Coronary artery (tissue), 2 donors: ENCODE results near the gene DYNC2H1.
"Not testable (repeated sequence)": the region's sequence is repeated elsewhere in the genome, so short reads cannot be mapped to it uniquely, and the experiment has no call there.

Source experiments
- DNase-seq: peaks from one replicate; pipeline ENCODE4 v3.0.0-alpha.2; 2017; ENCODE audit warnings: low spot score
- H3K27ac ChIP-seq, 2 donors: fragments of 200-600 bp; sonication (generic); one replicate each; pipeline ENCODE4 v1.5.1; 2016 to 2019
- H3K4me3 ChIP-seq: fragments of 200-600 bp; sonication (generic); 2 replicates; pipeline ENCODE4 v1.5.1; 2016; ENCODE audit warnings: mild to moderate bottlenecking, moderate library complexity
- TF ChIP-seq, protein P1 (sequence below): fragments of 200-600 bp; sonication (generic); IDR thresholded peaks from one replicate; pipeline ENCODE4 v1.5.1; 2019; ENCODE audit warnings: antibody characterized with exemption

DYNC2H1 gene

DNA sequence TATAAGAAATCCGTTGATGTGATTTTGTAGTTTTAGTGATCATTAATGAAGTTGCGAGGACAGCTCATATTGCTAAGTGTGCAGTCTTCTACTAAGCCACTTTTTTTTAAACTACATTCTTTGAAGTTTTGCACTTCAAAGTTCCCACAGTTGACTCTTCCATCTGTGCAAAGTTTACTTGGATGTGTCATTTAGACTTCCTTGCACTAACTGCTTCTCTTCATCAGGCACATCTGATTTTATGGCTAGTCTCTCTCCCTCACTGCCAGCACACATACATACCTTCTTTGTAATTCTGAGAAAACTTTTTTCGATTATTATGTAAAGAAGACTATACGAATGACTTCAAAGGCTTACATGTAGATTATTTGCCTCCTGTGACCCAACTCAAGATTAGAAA lies 250.0 kb downstream of the DYNC2H1 start:
- TF ChIP-seq, protein P1, sequence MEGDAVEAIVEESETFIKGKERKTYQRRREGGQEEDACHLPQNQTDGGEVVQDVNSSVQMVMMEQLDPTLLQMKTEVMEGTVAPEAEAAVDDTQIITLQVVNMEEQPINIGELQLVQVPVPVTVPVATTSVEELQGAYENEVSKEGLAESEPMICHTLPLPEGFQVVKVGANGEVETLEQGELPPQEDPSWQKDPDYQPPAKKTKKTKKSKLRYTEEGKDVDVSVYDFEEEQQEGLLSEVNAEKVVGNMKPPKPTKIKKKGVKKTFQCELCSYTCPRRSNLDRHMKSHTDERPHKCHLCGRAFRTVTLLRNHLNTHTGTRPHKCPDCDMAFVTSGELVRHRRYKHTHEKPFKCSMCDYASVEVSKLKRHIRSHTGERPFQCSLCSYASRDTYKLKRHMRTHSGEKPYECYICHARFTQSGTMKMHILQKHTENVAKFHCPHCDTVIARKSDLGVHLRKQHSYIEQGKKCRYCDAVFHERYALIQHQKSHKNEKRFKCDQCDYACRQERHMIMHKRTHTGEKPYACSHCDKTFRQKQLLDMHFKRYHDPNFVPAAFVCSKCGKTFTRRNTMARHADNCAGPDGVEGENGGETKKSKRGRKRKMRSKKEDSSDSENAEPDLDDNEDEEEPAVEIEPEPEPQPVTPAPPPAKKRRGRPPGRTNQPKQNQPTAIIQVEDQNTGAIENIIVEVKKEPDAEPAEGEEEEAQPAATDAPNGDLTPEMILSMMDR: no peak
- Histone ChIP-seq H3K4me3 (no peak overlapping the region), H3K27ac (no peak overlapping the region)
- DNase-seq: no peak

DNA sequence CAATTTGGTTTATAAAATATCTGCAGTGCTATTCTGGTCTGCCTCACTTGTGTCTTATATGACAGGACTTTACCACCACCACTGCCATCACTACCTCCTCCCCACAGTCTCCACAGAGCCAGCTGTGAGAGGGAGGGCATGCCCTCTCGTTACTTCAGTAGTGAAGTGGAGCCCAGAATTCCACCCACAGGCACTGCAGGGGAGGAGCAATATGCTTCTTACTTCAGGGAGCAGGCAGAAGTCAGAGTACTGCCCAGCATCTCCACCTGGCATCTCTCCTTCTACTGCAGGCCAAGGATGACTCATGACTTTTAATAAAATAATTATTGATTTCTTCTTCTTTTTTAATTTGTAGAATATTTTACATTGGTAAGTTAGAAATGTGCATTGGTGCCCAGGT lies 255.5 kb downstream of the DYNC2H1 start:
- no peak for DNase-seq

DNA sequence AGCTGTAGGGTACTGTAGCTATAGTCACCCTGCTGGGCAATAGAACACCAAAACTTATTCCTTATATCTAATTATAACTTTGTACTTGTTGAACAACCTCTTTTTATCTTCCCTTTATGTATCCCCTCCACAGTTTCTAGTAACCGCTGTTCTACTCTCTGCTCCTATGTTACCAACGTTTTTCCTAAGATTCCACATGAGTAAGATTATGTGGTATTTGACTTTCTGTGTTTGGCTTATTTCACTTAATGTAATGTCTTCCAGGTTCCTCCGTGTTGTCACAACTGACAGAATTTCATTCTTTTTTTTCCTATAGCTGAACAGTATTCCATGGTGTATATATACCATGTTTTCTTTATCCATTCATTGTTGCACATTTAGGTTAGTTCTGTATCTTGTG lies 258.4 kb downstream of the DYNC2H1 start:
- Histone ChIP-seq H3K27ac (no peak overlapping the region), H3K4me3 (no peak overlapping the region)
- no peak for DNase-seq
- TF ChIP-seq, protein P1: no peak

More for the DNA sequence above, 255.5 kb downstream of the DYNC2H1 start:
- Histone ChIP-seq H3K27ac (no peak overlapping the region), H3K4me3 (no peak overlapping the region)
- TF ChIP-seq, protein P1: no peak

DNA sequence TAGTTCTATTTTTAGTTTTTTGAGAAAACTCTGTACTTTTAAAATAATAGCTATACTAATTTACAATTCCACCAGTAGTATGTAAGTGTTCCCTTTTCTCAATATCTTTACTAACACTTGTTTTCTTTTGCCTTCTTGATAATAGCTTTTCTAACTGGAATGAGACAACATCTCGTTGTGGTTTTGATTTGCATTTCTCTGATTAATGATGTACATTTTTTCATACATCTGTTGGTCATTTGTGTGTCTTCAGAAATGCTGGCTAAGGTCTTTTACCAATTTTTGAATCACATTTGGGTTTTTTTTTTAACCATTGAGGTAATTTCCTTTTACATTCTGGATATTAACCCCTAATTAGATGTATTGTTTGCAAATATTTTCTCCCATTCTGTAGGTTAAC lies 258.9 kb downstream of the DYNC2H1 start:
- H3K27ac ChIP-seq: no peak overlapping the region
- no peak for DNase-seq
- TF ChIP-seq, protein P1: no peak
- no peak overlapping the region for H3K4me3 ChIP-seq

DNA sequence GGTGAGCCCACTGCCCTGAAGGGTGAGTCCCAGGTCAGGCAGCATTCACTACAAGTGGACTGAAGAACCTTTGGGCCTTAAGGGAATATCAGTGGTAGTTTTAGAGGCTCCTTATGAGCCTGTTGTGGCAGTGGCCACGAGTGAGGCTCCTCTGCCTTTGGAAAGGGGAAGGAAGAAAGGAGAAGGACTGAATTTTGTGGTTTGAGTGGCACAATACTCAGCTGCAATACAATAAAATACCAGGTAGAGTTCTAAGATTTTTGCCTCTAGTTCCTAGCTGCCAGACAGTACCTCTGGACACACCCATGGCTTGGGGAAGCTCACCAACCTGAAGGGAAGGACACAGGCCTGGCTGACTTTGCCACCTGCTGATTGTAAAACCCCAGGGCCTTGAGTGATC lies 260.9 kb downstream of the DYNC2H1 start:
- DNase-seq: no peak
- Histone ChIP-seq H3K27ac (no peak overlapping the region), H3K4me3 (no peak overlapping the region)
- TF ChIP-seq, protein P1: no peak

DNA sequence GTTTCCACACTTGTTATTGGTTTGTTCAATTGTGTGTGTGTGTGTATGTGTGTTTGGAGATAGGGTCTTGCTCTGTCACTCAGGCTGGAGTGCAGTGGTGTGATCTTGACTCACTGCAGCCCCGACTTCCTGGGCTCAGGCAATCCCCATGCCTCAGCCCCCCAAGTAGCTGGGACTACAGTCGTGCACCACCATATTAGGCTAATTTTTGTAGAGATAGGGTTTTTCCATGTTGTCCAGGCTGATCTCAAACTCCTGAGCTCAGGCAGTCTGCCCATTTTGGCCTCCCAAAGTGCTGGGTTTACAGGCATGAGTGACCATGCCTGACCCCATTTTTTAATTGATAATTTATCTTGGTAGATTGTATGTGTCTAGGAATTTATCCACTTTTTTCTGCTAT lies 263.7 kb downstream of the DYNC2H1 start:
- DNase-seq: no peak
- Histone ChIP-seq H3K4me3 (no peak overlapping the region), H3K27ac (no peak overlapping the region)
- TF ChIP-seq, protein P1: no peak

DNA sequence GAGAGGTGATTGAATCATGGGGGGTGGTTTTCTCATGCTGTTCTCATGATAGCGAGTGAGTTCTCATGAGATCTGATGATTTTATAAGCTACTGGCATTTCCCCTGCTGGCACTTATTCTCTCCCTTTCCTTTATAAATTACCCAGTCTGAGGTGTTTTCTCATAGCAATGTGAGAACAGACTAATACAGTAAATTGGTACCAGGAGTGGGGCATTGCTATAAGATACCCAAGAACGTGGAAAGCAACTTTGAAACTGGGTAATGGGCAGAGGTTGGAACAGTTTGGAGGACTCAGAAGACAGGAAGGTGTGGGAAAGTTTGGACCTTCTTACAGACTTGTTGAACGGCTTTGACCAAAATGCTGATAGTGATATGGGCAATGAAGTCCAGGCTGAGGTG lies 265.0 kb downstream of the DYNC2H1 start:
- not testable (repeated sequence) for DNase-seq, H3K4me3 ChIP-seq, H3K27ac ChIP-seq

DNA sequence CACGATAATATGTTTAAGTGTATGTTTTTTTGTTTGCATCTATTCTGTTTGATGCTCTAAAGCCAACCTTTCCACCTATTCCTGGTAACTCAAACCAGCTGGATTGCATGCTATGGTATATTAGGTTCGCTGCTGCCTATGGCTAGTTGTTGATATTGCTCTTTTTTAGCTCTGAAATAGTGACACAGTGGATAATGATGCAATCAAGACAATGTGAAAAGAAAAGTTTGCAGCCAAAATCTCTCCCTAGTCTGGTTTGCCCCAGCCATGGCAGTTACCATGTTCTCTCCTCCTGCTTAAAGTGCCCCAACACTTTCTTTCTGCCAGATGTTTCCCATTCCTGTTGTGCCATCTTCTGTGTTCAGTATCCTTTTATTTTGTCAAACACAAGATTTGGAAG lies 269.7 kb downstream of the DYNC2H1 start:
- no peak for DNase-seq
- TF ChIP-seq, protein P1: no peak
- Histone ChIP-seq H3K4me3 (no peak overlapping the region), H3K27ac (no peak overlapping the region)
